Activated naive CD4-positive, alpha-beta T cell treated with anti-CD3 and anti-CD28 coated beads for 36 hours (primary cell): Measurements from ENCODE around the gene NEU2. TPM values are rescaled to one million over a fixed set of nuclear protein-coding genes. Genes with fewer than 3 reads are reported as not detected.
"Not testable (repeated sequence)": the region's sequence is repeated elsewhere in the genome, so short reads cannot be mapped to it uniquely, and the experiment has no call there.

Source experiments
- CTCF ChIA-PET: fragments of 350-600 bp; sonication (Branson Sonifier 250); formaldehyde crosslinking; loops from one replicate; lab custom pipeline; 2021; ENCODE audit warnings: antibody characterized with exemption; lab: Charles Lee
- DNase-seq: peaks from one replicate; pipeline ENCODE4 v3.0.0-alpha.2; 2020
- H3K27ac Mint-ChIP-seq: one replicate; pipeline ENCODE4 v1.8.0; 2021; ENCODE audit warnings: mild to moderate bottlenecking, mixed read lengths
- H3K27me3 Mint-ChIP-seq: one replicate; pipeline ENCODE4 v1.8.0; 2021; ENCODE audit warnings: low read depth, mixed read lengths
- H3K36me3 Mint-ChIP-seq: one replicate; pipeline ENCODE4 v1.8.0; 2021; ENCODE audit warnings: low read depth, mixed read lengths
- H3K4me1 Mint-ChIP-seq: one replicate; pipeline ENCODE4 v1.8.0; 2021; ENCODE audit warnings: low read depth, mixed read lengths
- H3K4me3 Mint-ChIP-seq: one replicate; pipeline ENCODE4 v1.8.0; 2021; ENCODE audit warnings: mild to moderate bottlenecking, moderate library complexity, mixed read lengths
- H3K9me3 Mint-ChIP-seq: one replicate; pipeline ENCODE4 v1.8.0; 2021; ENCODE audit warnings: mixed read lengths
- intact Hi-C: fragments of 100-400 bp; cut with micrococcal nuclease; formaldehyde crosslinking; loops from one replicate; pipeline ENCODE4 v1.15.1; 2023
- total RNA-seq, 2 experiments: library from RNA; stranded (reverse); gene quantifications; one replicate each; pipeline ENCODE4 v1.2.3, GENCODE V29; 2021

NEU2 gene
- total RNA-seq, 2 experiments from 2014 or later, result not detected

- Mint-ChIP-seq H3K9me3 (no peaks in the 10 kb centered on the region), H3K4me3 (no peak overlapping the region), H3K36me3 (no peaks in the 10 kb centered on the region), H3K27me3 (no peaks in the 10 kb centered on the region), H3K4me1 (no peaks in the 10 kb centered on the region), H3K27ac (no peak overlapping the region)
- intact Hi-C loops, result no loop called here
- CTCF ChIA-PET, result interaction anchor here (1.7 kb wide), 1 partner anchor 14 kb away, joined by 6 read pairs; no protein-coding TSS in a partner anchor
- no peak for DNase-seq
Observed at GRCh38 chr2:233040571-233040970, 8.1 kb downstream of the NEU2 start.

GRCh38 chr2:233041722-233042323, 9.4 kb downstream of the NEU2 start:
- Mint-ChIP-seq H3K27me3 (no peaks in the 10 kb centered on the region), H3K4me1 (no peaks in the 10 kb centered on the region), H3K36me3 (no peaks in the 10 kb centered on the region), H3K4me3 (no peak overlapping the region), H3K27ac (no peak overlapping the region), H3K9me3 (no peaks in the 10 kb centered on the region)
- CTCF ChIA-PET, result interaction anchor here (0.6 to 1.7 kb wide), 3 partner anchors 13 to 189 kb away, joined by 4 to 6 read pairs (median 5); no protein-coding TSS in a partner anchor
- DNase-seq, result no peak
- intact Hi-C loops, result no loop called here

GRCh38 chr2:233042549-233042948, 10.1 kb downstream of the NEU2 start:
- Mint-ChIP-seq H3K4me1 (no peaks in the 10 kb centered on the region), H3K36me3 (no peaks in the 10 kb centered on the region), H3K27me3 (no peaks in the 10 kb centered on the region), H3K4me3 (no peak overlapping the region), H3K27ac (no peak overlapping the region), H3K9me3 (no peaks in the 10 kb centered on the region)
- DNase-seq, result no peak
- CTCF ChIA-PET, result interaction anchor here (4.1 kb wide), 1 partner anchor 12 kb away, joined by 22 read pairs; no protein-coding TSS in a partner anchor
- intact Hi-C loops, result no loop called here

- no peaks in the 10 kb centered on the region for H3K36me3 Mint-ChIP-seq
- no peak overlapping the region for H3K4me3 Mint-ChIP-seq
- no peak for DNase-seq
- H3K27me3 Mint-ChIP-seq, result no peaks in the 10 kb centered on the region
- H3K4me1 Mint-ChIP-seq, result no peaks in the 10 kb centered on the region
- intact Hi-C loops, result no loop called here
- H3K9me3 Mint-ChIP-seq, result no peaks in the 10 kb centered on the region
- no peak overlapping the region for H3K27ac Mint-ChIP-seq
- CTCF ChIA-PET, result interaction anchor here (4.1 kb wide), 1 partner anchor 9 kb away, joined by 22 read pairs; no protein-coding TSS in a partner anchor
Observed at GRCh38 chr2:233044974-233045605, 12.6 kb downstream of the NEU2 start.

- Mint-ChIP-seq H3K4me3 (no peak overlapping the region), H3K4me1 (no peaks in the 10 kb centered on the region), H3K27me3 (no peaks in the 10 kb centered on the region), H3K27ac (no peak overlapping the region), H3K9me3 (no peaks in the 10 kb centered on the region), H3K36me3 (no peaks in the 10 kb centered on the region)
- intact Hi-C loops, result no loop called here
- no peak for DNase-seq
- CTCF ChIA-PET, result no interaction called here
Observed at GRCh38 chr2:233047206-233047605, 14.7 kb downstream of the NEU2 start.

- no peak for DNase-seq
- H3K27ac Mint-ChIP-seq, result no peak overlapping the region
- intact Hi-C loops, result no loop called here
- no peaks in the 10 kb centered on the region for H3K36me3 Mint-ChIP-seq
- CTCF ChIA-PET, result no interaction called here
- H3K27me3 Mint-ChIP-seq, result no peaks in the 10 kb centered on the region
- H3K4me3 Mint-ChIP-seq, result no peak overlapping the region
- no peaks in the 10 kb centered on the region for H3K9me3 Mint-ChIP-seq
- H3K4me1 Mint-ChIP-seq, result no peaks in the 10 kb centered on the region
Observed at GRCh38 chr2:233047667-233048066, 15.2 kb downstream of the NEU2 start.

GRCh38 chr2:233048569-233049193, 16.2 kb downstream of the NEU2 start:
- no peak for DNase-seq
- CTCF ChIA-PET, result no interaction called here
- intact Hi-C loops, result no loop called here
- Mint-ChIP-seq H3K4me3 (no peak overlapping the region), H3K36me3 (no peaks in the 10 kb centered on the region), H3K4me1 (no peaks in the 10 kb centered on the region), H3K27me3 (no peaks in the 10 kb centered on the region), H3K9me3 (no peaks in the 10 kb centered on the region), H3K27ac (no peak overlapping the region)

- no peak overlapping the region for H3K4me3 Mint-ChIP-seq
- H3K27me3 Mint-ChIP-seq, result no peaks in the 10 kb centered on the region
- no peaks in the 10 kb centered on the region for H3K9me3 Mint-ChIP-seq
- CTCF ChIA-PET, result interaction anchor here (1.0 to 1.9 kb wide), 2 partner anchors 10 to 196 kb away, joined by 3 to 6 read pairs; partner anchors contain the start of gene INPP5D
- intact Hi-C loops, result no loop called here
- no peak for DNase-seq
- no peaks in the 10 kb centered on the region for H3K36me3 Mint-ChIP-seq
- H3K4me1 Mint-ChIP-seq, result peaks cover 6% of the 10 kb centered on the region
- no peak overlapping the region for H3K27ac Mint-ChIP-seq
Observed at GRCh38 chr2:233049194-233049761, 16.8 kb downstream of the NEU2 start.

GRCh38 chr2:233051241-233052149, 19.0 kb downstream of the NEU2 start:
- no peak for DNase-seq
- intact Hi-C loops, result loop anchor here (2.0 to 5.0 kb wide), 2 partner anchors 199 to 291 kb away; no protein-coding TSS in a partner anchor
- H3K9me3 Mint-ChIP-seq, result no peaks in the 10 kb centered on the region
- no peaks in the 10 kb centered on the region for H3K36me3 Mint-ChIP-seq
- no peak overlapping the region for H3K4me3 Mint-ChIP-seq
- no peaks in the 10 kb centered on the region for H3K27me3 Mint-ChIP-seq
- CTCF ChIA-PET, result interaction anchor here (0.6 to 1.4 kb wide), 2 partner anchors 9 to 815 kb away, joined by 3 to 7 read pairs; partner anchors contain the start of gene INPP5D
- H3K4me1 Mint-ChIP-seq, result peaks cover 6% of the 10 kb centered on the region
- no peak overlapping the region for H3K27ac Mint-ChIP-seq

GRCh38 chr2:233052517-233052916, 20.0 kb downstream of the NEU2 start:
- not testable (repeated sequence) for H3K4me3 Mint-ChIP-seq, H3K27ac Mint-ChIP-seq, DNase-seq, H3K9me3 Mint-ChIP-seq, H3K36me3 Mint-ChIP-seq, H3K4me1 Mint-ChIP-seq, H3K27me3 Mint-ChIP-seq
- CTCF ChIA-PET, result interaction anchor here (1.2 to 1.9 kb wide), 5 partner anchors 8 to 194 kb away, joined by 3 to 7 read pairs (median 5); partner anchors contain the start of gene INPP5D
- intact Hi-C loops, result loop anchor here (2.0 to 5.0 kb wide), 2 partner anchors 200 to 292 kb away; no protein-coding TSS in a partner anchor

- H3K27me3 Mint-ChIP-seq, result no peaks in the 10 kb centered on the region
- intact Hi-C loops, result loop anchor here (1.0 to 5.0 kb wide), 4 partner anchors 177 to 448 kb away; no protein-coding TSS in a partner anchor
- DNase-seq, result peak; percentile 82
- no peaks in the 10 kb centered on the region for H3K36me3 Mint-ChIP-seq
- CTCF ChIA-PET, result interaction anchor here (0.5 to 2.4 kb wide), 51 partner anchors 10 to 475 kb away, joined by 3 to 22 read pairs (median 4); partner anchors contain the start of gene NEU2
- no peak overlapping the region for H3K27ac Mint-ChIP-seq
- H3K9me3 Mint-ChIP-seq, result no peaks in the 10 kb centered on the region
- H3K4me1 Mint-ChIP-seq, result peaks cover 8% of the 10 kb centered on the region
- no peak overlapping the region for H3K4me3 Mint-ChIP-seq
Observed at GRCh38 chr2:233053928-233054784, 21.7 kb downstream of the NEU2 start.
